Measurements from ENCODE around the gene NRG3.
A peak's percentile ranks its signal among the peaks of the same experiment; 100 is the strongest.

Gene NRG3

GRCh38 chr10:82867056-82867455, 992.1 kb downstream of the NRG3 start:
- DNase-seq (ENCODE audit: low read depth in 1 of 2, low spot score in 1 of 2), result no peak
- no peak for TF ChIP-seq JUND (IDR thresholded peaks at IDR 0.05; ENCODE audit: low read depth)
- in situ Hi-C loops (cut with HindIII; ENCODE audit: low pct_unique_long_range_greater_than_20kb, low sequenced_read_pairs), result no loop called here

- TF ChIP-seq JUND (IDR thresholded peaks at IDR 0.05; ENCODE audit: low read depth), result no peak
- DNase-seq (ENCODE audit: low read depth in 1 of 2, low spot score in 1 of 2), result no peak
- in situ Hi-C loops (cut with HindIII; ENCODE audit: low pct_unique_long_range_greater_than_20kb, low sequenced_read_pairs), result no loop called here
These were observed 999.7 kb downstream of the NRG3 start for GRCh38 chr10:82874671-82875070.

- in situ Hi-C loops (cut with HindIII; ENCODE audit: low pct_unique_long_range_greater_than_20kb, low sequenced_read_pairs), result no loop called here
- DNase-seq (ENCODE audit: low read depth in 1 of 2, low spot score in 1 of 2), result no peak
- no peak for TF ChIP-seq JUND (IDR thresholded peaks at IDR 0.05; ENCODE audit: low read depth)
These were observed 1005.8 kb downstream of the NRG3 start for GRCh38 chr10:82880776-82881290.

- in situ Hi-C loops (cut with HindIII; ENCODE audit: low pct_unique_long_range_greater_than_20kb, low sequenced_read_pairs), result no loop called here
- no peak for TF ChIP-seq JUND (IDR thresholded peaks at IDR 0.05; ENCODE audit: low read depth)
- no peak for DNase-seq (ENCODE audit: low read depth in 1 of 2, low spot score in 1 of 2)
These were observed 1007.7 kb downstream of the NRG3 start for GRCh38 chr10:82882722-82883121.

- DNase-seq (ENCODE audit: low read depth in 1 of 2, low spot score in 1 of 2), result no peak
- in situ Hi-C loops (cut with HindIII; ENCODE audit: low pct_unique_long_range_greater_than_20kb, low sequenced_read_pairs), result no loop called here
- no peak for TF ChIP-seq JUND (IDR thresholded peaks at IDR 0.05; ENCODE audit: low read depth)
These were observed 1008.6 kb downstream of the NRG3 start for GRCh38 chr10:82883603-82884002.

- peak in 1 of 2 experiments; percentile 36 for DNase-seq (ENCODE audit: low read depth in 1 of 2, low spot score in 1 of 2)
- in situ Hi-C loops (cut with HindIII; ENCODE audit: low pct_unique_long_range_greater_than_20kb, low sequenced_read_pairs), result no loop called here
- TF ChIP-seq JUND (IDR thresholded peaks at IDR 0.05; ENCODE audit: low read depth), result no peak
These were observed 1012.5 kb downstream of the NRG3 start for GRCh38 chr10:82887488-82887887.

GRCh38 chr10:82888809-82889455, 1013.9 kb downstream of the NRG3 start:
- no peak for DNase-seq (ENCODE audit: low read depth in 1 of 2, low spot score in 1 of 2)
- no peak for TF ChIP-seq JUND (IDR thresholded peaks at IDR 0.05; ENCODE audit: low read depth)
- in situ Hi-C loops (cut with HindIII; ENCODE audit: low pct_unique_long_range_greater_than_20kb, low sequenced_read_pairs), result no loop called here

- in situ Hi-C loops (cut with HindIII; ENCODE audit: low pct_unique_long_range_greater_than_20kb, low sequenced_read_pairs), result no loop called here
- no peak for DNase-seq (ENCODE audit: low read depth in 1 of 2, low spot score in 1 of 2)
- TF ChIP-seq JUND (IDR thresholded peaks at IDR 0.05; ENCODE audit: low read depth), result no peak
These were observed 1014.7 kb downstream of the NRG3 start for GRCh38 chr10:82889728-82890127.

- no peak for TF ChIP-seq JUND (IDR thresholded peaks at IDR 0.05; ENCODE audit: low read depth)
- no peak for DNase-seq (ENCODE audit: low read depth in 1 of 2, low spot score in 1 of 2)
- in situ Hi-C loops (cut with HindIII; ENCODE audit: low pct_unique_long_range_greater_than_20kb, low sequenced_read_pairs), result no loop called here
These were observed 1015.6 kb downstream of the NRG3 start for GRCh38 chr10:82890573-82890972.

GRCh38 chr10:82908096-82908495, 1033.1 kb downstream of the NRG3 start:
- TF ChIP-seq JUND (IDR thresholded peaks at IDR 0.05; ENCODE audit: low read depth), result no peak

GRCh38 chr10:82908751-82909150, 1033.8 kb downstream of the NRG3 start:
- in situ Hi-C loops (cut with HindIII; ENCODE audit: low pct_unique_long_range_greater_than_20kb, low sequenced_read_pairs), result no loop called here
- no peak for DNase-seq (ENCODE audit: low read depth in 1 of 2, low spot score in 1 of 2)

More at GRCh38 chr10:82908096-82908495, 1033.1 kb downstream of the NRG3 start:
- no peak for DNase-seq (ENCODE audit: low read depth in 1 of 2, low spot score in 1 of 2)
- in situ Hi-C loops (cut with HindIII; ENCODE audit: low pct_unique_long_range_greater_than_20kb, low sequenced_read_pairs), result no loop called here

GRCh38 chr10:82910301-82910700, 1035.3 kb downstream of the NRG3 start:
- TF ChIP-seq JUND (IDR thresholded peaks at IDR 0.05; ENCODE audit: low read depth), result no peak
- in situ Hi-C loops (cut with HindIII; ENCODE audit: low pct_unique_long_range_greater_than_20kb, low sequenced_read_pairs), result no loop called here
- DNase-seq (ENCODE audit: low read depth in 1 of 2, low spot score in 1 of 2), result no peak

More at GRCh38 chr10:82908751-82909150, 1033.8 kb downstream of the NRG3 start:
- no peak for TF ChIP-seq JUND (IDR thresholded peaks at IDR 0.05; ENCODE audit: low read depth)

GRCh38 chr10:82914655-82915136, 1039.7 kb downstream of the NRG3 start:
- in situ Hi-C loops (cut with HindIII; ENCODE audit: low pct_unique_long_range_greater_than_20kb, low sequenced_read_pairs), result no loop called here
- no peak for DNase-seq (ENCODE audit: low read depth in 1 of 2, low spot score in 1 of 2)
- no peak for TF ChIP-seq JUND (IDR thresholded peaks at IDR 0.05; ENCODE audit: low read depth)

- no peak for TF ChIP-seq JUND (IDR thresholded peaks at IDR 0.05; ENCODE audit: low read depth)
- in situ Hi-C loops (cut with HindIII; ENCODE audit: low pct_unique_long_range_greater_than_20kb, low sequenced_read_pairs), result no loop called here
These were observed 1041.9 kb downstream of the NRG3 start for GRCh38 chr10:82916941-82917340.

More at GRCh38 chr10:82916941-82917340, 1041.9 kb downstream of the NRG3 start:
- DNase-seq (ENCODE audit: low read depth in 1 of 2, low spot score in 1 of 2), result no peak

All from T47D (cell line).